Mucosa of rectum (tissue), 2 donors: ENCODE data around the gene APOBEC2.

Source experiments
- H3K27ac ChIP-seq, 2 donors: one replicate each; pipeline ENCODE4 v1.7.0; 2013; ENCODE audit warnings: inconsistent platforms in 2 of 2, low read depth in 2 of 2, low read length in 2 of 2
- H3K27me3 ChIP-seq, 2 donors: one replicate each; pipeline ENCODE4 v1.7.0; 2013; ENCODE audit warnings: low read length in 2 of 2; ENCODE audit not compliant: control insufficient read depth in 2 of 2, insufficient read depth in 2 of 2
- H3K36me3 ChIP-seq, 2 donors: one replicate each; pipeline ENCODE4 v1.7.0; 2013; ENCODE audit warnings: low read length in 2 of 2; ENCODE audit not compliant: control insufficient read depth in 2 of 2, insufficient read depth in 2 of 2
- H3K4me1 ChIP-seq, 2 donors: one replicate each; pipeline ENCODE4 v1.7.0; 2013; ENCODE audit warnings: low read length in 2 of 2, mild to moderate bottlenecking in 1 of 2; ENCODE audit not compliant: control insufficient read depth in 2 of 2, insufficient read depth in 2 of 2
- H3K4me3 ChIP-seq, 2 donors: one replicate each; pipeline ENCODE4 v1.7.0; 2013; ENCODE audit warnings: low read length in 2 of 2
- H3K9ac ChIP-seq, 2 donors: one replicate each; pipeline ENCODE4 v1.7.0; 2013; ENCODE audit warnings: low read length in 2 of 2, low read depth in 1 of 2, mild to moderate bottlenecking in 1 of 2
- H3K9me3 ChIP-seq, 2 donors: one replicate each; pipeline ENCODE4 v1.7.0; 2013; ENCODE audit warnings: low read length in 2 of 2; ENCODE audit not compliant: control insufficient read depth in 2 of 2
- donor health status: healthy.
- donor health status: Normal muscosa, but diverticular disease.

APOBEC2 gene

DNA sequence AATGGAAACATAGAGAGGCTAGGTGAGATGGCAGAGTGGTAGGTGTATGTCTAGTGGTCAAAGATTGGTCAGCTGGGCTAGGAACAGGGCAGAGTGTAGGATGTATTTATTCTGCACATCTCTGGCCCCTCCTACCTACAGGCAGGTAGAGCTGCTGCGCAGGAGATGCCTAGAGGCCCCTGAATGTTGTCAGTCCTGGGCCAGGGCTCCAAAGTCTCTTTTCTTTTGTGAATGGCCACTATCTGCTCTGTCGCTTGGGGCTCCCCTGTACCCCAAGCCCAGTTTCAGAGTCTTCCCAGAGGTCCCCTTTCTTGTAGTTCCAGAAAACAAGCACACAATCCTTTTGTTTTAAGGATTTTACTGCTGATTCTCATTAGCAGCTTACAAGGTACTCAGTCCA is 5.7 kb upstream of the APOBEC2 start:
- Histone ChIP-seq H3K27me3 (no peaks in the 10 kb centered on the region), H3K9ac (no peak overlapping the region), H3K4me1 (no peaks in the 10 kb centered on the region), H3K36me3 (no peaks in the 10 kb centered on the region), H3K4me3 (no peak overlapping the region), H3K9me3 (no peaks in the 10 kb centered on the region), H3K27ac (no peak overlapping the region)

GRCh38 chr6:41047745-41048732 is 5.0 kb upstream of the APOBEC2 start:
- Histone ChIP-seq H3K9me3 (no peaks in the 10 kb centered on the region), H3K9ac (no peak overlapping the region), H3K27ac (no peak overlapping the region), H3K4me1 (no peaks in the 10 kb centered on the region), H3K4me3 (no peak overlapping the region), H3K36me3 (no peaks in the 10 kb centered on the region), H3K27me3 (no peaks in the 10 kb centered on the region)

GRCh38 chr6:41049521-41049920 is 3.5 kb upstream of the APOBEC2 start:
- Histone ChIP-seq H3K9ac (no peak overlapping the region), H3K27me3 (no peaks in the 10 kb centered on the region), H3K4me3 (no peak overlapping the region), H3K27ac (no peak overlapping the region), H3K36me3 (no peaks in the 10 kb centered on the region), H3K4me1 (no peaks in the 10 kb centered on the region), H3K9me3 (no peaks in the 10 kb centered on the region)

DNA sequence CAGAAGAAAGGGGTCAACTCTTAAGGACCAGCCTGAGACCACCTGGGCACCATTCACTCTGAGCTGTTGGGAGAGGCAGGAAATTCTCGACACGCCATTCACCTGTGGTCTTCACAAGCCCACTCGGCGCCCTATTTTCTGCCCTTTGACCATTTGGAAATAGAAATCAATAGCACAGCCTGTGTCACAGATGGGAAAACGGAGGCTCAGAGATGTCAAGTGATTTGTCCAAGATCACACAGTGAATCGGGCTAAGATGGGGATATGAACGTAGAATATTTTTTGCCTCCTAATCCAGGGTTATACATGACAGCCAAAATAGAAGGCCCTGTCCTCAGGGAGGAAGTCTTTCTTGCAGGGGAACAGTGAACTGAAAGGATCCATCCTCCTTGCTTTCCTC is 3.0 kb upstream of the APOBEC2 start:
- Histone ChIP-seq H3K36me3 (no peaks in the 10 kb centered on the region), H3K9me3 (no peaks in the 10 kb centered on the region), H3K27ac (no peak overlapping the region), H3K27me3 (no peaks in the 10 kb centered on the region), H3K9ac (no peak overlapping the region), H3K4me3 (no peak overlapping the region), H3K4me1 (no peaks in the 10 kb centered on the region)

DNA sequence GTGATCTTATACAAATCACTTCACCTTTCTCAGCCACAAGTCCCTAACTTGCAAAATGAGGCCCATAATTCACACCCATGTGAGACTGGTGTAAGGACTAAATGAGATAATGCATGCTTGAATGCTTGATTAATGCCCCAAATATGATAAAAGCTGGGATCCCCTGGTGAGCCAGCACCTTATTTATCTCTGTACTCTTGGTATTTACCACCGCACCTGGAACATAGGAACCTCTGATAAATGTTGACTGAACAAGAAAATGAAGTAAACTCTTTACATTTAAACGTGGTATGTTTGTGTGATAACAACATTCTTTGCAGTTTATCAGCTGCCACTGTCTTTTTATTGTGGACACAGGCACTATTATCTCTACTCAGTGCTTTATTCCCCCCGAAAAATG is 2.5 kb upstream of the APOBEC2 start:
- H3K9me3 ChIP-seq, result no peaks in the 10 kb centered on the region
- no peaks in the 10 kb centered on the region for H3K36me3 ChIP-seq
- H3K9ac ChIP-seq, result no peak overlapping the region
- no peak overlapping the region for H3K4me3 ChIP-seq
- H3K4me1 ChIP-seq, result no peaks in the 10 kb centered on the region
- no peak overlapping the region for H3K27ac ChIP-seq
- no peaks in the 10 kb centered on the region for H3K27me3 ChIP-seq

- Histone ChIP-seq H3K27ac (peak overlapping the region in 1 of 2 donors; percentile 5), H3K27me3 (no peaks in the 10 kb centered on the region), H3K4me1 (no peaks in the 10 kb centered on the region), H3K9ac (no peak overlapping the region), H3K9me3 (no peaks in the 10 kb centered on the region), H3K4me3 (no peak overlapping the region), H3K36me3 (no peaks in the 10 kb centered on the region)
These were observed 1.1 kb upstream of the APOBEC2 start for GRCh38 chr6:41051873-41052272.

GRCh38 chr6:41054511-41054910 is 1.5 kb downstream of the APOBEC2 start:
- Histone ChIP-seq H3K9ac (no peak overlapping the region), H3K9me3 (no peaks in the 10 kb centered on the region), H3K36me3 (no peaks in the 10 kb centered on the region), H3K4me1 (no peaks in the 10 kb centered on the region), H3K27me3 (no peaks in the 10 kb centered on the region), H3K27ac (no peak overlapping the region), H3K4me3 (no peak overlapping the region)

- H3K9me3 ChIP-seq, result no peaks in the 10 kb centered on the region
- H3K27ac ChIP-seq, result no peak overlapping the region
- no peaks in the 10 kb centered on the region for H3K36me3 ChIP-seq
- H3K4me1 ChIP-seq, result no peaks in the 10 kb centered on the region
- no peak overlapping the region for H3K9ac ChIP-seq
- H3K27me3 ChIP-seq, result no peaks in the 10 kb centered on the region
- H3K4me3 ChIP-seq, result no peak overlapping the region
These were observed 2.1 kb downstream of the APOBEC2 start for GRCh38 chr6:41055149-41055548.

DNA sequence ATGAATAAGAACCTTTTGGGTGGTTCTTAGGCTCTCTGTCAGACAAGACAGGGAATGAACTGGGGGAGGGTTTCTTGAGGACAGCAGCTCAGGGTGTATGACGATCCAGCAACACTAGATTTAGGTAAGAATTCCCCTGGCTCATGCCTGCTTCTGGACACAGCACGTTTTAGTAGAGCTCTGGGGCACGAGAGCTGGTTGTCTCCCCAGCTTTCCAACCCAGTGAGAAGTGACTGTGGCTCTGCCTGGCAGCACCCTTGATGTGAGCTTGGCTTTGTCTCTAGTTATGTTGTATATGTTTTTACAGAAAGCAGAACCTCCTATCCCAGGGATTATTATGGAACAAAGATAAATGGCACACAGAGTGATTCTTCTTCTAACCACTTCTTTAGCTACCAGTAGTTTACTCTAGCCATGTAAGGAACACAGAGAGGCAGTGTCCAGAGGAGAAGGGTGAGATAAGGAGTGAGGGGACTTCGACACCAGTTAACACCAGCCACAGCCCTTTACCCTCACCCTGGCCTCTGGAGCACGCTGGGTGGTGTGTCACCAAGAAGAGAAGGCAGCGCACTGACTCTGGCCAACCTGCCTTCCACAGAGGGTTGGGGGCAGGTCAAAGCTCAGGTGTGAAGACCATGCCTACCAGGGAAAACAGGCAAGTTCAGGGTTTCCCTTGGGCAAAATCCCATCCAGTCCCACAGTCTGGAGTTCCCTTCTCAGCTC is 3.9 kb downstream of the APOBEC2 start:
- Histone ChIP-seq H3K9me3 (no peaks in the 10 kb centered on the region), H3K9ac (no peak overlapping the region), H3K4me1 (no peaks in the 10 kb centered on the region), H3K27me3 (no peaks in the 10 kb centered on the region), H3K36me3 (peaks cover 5 to 7% of the 10 kb centered on the region in 2 donors), H3K4me3 (no peak overlapping the region), H3K27ac (no peak overlapping the region)

DNA sequence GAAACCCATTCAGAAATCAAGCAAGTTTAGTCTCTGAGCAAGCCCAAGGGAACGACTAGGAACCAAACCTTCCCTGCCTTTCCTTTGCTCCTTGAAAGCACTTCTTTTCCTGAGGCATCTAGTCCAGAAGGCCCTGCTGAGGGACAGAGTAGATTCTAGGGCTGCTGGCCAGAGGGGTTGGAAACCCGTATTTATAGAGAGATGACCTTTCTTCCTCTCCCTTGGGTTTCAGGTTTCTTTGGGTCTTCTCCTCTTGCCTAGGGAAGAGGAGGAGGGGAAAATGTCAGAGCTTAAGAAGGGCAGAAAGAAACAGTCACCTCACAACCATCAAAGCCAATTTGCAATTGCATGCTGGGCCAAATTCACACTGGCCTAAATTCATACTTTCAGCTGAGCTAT is 5.8 kb downstream of the APOBEC2 start:
- H3K27me3 ChIP-seq, result no peaks in the 10 kb centered on the region
- no peak overlapping the region for H3K27ac ChIP-seq
- no peak overlapping the region for H3K9ac ChIP-seq
- H3K4me3 ChIP-seq, result no peak overlapping the region
- no peaks in the 10 kb centered on the region for H3K9me3 ChIP-seq
- peaks cover 5 to 8% of the 10 kb centered on the region in 2 donors for H3K36me3 ChIP-seq
- no peaks in the 10 kb centered on the region for H3K4me1 ChIP-seq
